ENCODE results near the gene FXYD6.

The FXYD6 gene

GRCh38 chr11:117815262-117815803 lies 61.1 kb downstream of the FXYD6 start:
- TF ChIP-seq CTCF (IDR thresholded peaks at IDR 0.05) = no peak

- TF ChIP-seq CTCF (IDR thresholded peaks at IDR 0.05) = no peak
These were observed 61.6 kb downstream of the FXYD6 start for GRCh38 chr11:117814766-117815261.

- no peak for TF ChIP-seq CTCF (IDR thresholded peaks at IDR 0.05)
These were observed 62.2 kb downstream of the FXYD6 start for GRCh38 chr11:117814204-117814765.

- peak; percentile 70 for TF ChIP-seq CTCF (IDR thresholded peaks at IDR 0.05)
These were observed 67.0 kb downstream of the FXYD6 start for GRCh38 chr11:117809236-117810055.

- TF ChIP-seq CTCF (IDR thresholded peaks at IDR 0.05) = no peak
These were observed 67.7 kb downstream of the FXYD6 start for GRCh38 chr11:117808784-117809183.

GRCh38 chr11:117807482-117808327 lies 68.8 kb downstream of the FXYD6 start:
- peak; percentile 95 for TF ChIP-seq CTCF (IDR thresholded peaks at IDR 0.05)

GRCh38 chr11:117806846-117807245 lies 69.6 kb downstream of the FXYD6 start:
- TF ChIP-seq CTCF (IDR thresholded peaks at IDR 0.05) = no peak

Measured in LNCAP (cell line).